HG03469 (cell line): ENCODE results near the gene WDR18.

Source experiments
- ATAC-seq: cut with Tn5 transposase; IDR thresholded peaks from one replicate; pipeline ENCODE4 v1.9.1; 2021; ENCODE audit warnings: mild to moderate bottlenecking, moderate library complexity, moderate number of reproducible peaks; ENCODE audit not compliant: unreplicated experiment

WDR18 gene, protein sequence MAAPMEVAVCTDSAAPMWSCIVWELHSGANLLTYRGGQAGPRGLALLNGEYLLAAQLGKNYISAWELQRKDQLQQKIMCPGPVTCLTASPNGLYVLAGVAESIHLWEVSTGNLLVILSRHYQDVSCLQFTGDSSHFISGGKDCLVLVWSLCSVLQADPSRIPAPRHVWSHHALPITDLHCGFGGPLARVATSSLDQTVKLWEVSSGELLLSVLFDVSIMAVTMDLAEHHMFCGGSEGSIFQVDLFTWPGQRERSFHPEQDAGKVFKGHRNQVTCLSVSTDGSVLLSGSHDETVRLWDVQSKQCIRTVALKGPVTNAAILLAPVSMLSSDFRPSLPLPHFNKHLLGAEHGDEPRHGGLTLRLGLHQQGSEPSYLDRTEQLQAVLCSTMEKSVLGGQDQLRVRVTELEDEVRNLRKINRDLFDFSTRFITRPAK

DNA sequence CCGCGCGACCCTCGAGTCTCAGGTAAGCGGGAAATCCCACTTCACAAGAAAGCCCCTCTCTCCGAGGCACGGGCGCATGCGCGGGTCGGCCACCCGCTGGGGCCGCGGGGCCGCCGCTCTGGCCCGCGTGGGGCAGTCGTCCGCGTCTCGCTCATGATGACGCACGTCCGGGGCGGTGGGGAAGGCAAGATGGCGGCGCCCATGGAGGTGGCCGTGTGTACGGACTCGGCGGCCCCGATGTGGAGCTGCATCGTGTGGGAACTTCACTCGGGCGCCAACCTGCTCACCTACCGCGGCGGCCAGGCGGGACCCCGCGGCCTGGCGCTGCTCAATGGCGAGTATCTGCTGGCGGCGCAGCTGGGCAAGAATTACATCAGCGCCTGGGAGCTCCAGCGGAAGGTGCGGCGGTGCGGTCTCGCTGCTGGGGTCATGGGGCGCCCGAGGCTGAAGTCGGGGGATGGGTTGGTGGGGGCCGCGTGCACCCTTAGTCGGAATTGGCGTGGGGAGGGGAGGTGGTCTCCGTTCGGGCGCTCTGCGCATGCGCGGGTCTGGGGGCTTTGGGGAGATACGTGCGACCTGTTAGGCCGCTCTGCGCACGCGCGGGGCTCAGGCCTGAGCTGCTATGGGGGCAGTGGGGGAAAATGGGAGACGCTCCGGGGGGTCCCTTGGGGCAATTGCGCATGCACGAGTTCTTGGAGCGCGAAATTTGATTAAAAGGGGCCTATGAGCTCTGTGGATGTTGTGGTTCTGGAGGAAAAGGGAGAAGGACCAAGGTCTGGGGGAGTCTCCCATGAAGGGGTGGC lies at the start of gene WDR18:
Gene WDR18, plus strand, starts transcription at position 181 of the 803 bp plus-strand sequence. Its CDS starts 9 bp downstream, at position 190.
- ATAC-seq, result peak; percentile 52

DNA sequence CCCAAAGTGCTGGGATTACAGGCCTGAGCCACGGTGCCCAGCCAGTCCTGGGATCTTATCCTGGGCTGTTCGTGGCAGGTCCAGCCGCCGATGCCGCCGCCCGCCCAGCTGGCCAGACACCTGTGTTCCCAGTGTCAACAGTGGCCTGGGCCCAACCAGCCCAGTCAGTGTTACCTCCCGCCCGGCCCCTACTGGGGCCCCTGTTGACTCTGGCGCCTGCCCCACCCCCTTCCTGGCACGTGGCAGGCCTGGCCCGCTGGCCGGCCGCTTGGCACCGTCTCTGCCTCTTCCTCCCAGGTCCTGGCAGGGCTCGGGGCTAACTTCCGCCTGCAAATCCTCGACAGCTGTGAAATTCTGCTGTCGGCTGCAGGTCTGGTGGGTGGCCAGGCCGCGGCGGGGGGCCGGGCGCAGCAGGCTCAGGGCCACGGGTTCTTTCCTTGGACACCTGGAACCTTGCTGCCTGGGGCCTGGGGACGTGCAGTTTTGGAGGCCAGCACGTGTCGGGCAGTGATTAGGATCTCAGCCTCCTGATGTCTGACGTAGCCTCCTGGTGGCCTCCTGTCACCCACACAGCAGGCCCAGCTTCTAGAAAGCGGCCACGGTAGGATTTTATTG lies 49.2 kb upstream of the WDR18 start:
- ATAC-seq, result no peak

DNA sequence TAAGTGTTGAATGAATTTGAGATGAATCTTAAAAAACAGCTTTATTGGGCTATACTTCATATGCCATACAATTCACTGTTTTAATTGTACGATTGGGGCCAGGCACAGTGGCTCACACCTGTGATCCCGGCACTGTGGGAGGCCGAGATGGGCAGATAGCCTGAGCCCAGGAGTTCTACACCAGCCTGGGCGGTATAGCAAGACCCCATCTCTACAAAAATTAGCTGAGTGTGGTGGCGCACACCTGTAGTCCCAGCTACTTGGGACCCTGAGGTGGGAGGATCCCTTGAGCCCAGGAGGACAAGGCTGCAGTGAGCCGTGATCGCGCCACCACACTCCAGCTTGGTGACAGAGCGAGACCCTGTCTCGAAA lies 48.0 kb upstream of the WDR18 start:
- no peak for ATAC-seq

DNA sequence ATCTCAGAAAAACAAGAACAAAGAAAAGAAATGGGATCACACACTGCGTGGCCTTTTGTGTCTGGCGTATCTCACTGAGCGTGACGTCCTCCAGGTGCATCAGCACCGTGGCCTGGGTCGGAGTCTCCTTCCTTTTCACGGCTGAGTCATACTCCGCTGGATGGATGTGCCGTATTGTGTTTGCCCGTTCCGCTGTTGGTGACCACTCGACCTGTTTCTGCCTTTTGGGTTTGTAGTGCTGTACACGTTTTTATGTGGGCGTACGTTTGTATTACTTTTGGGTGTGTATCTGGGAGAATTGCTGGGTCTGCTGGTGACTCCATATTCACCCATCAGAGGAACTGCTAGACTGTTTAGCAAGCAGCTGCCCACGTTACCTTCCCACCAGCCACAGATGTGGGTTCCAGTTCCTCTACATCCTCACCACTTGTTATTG lies 46.9 kb upstream of the WDR18 start:
- ATAC-seq, result no peak

DNA sequence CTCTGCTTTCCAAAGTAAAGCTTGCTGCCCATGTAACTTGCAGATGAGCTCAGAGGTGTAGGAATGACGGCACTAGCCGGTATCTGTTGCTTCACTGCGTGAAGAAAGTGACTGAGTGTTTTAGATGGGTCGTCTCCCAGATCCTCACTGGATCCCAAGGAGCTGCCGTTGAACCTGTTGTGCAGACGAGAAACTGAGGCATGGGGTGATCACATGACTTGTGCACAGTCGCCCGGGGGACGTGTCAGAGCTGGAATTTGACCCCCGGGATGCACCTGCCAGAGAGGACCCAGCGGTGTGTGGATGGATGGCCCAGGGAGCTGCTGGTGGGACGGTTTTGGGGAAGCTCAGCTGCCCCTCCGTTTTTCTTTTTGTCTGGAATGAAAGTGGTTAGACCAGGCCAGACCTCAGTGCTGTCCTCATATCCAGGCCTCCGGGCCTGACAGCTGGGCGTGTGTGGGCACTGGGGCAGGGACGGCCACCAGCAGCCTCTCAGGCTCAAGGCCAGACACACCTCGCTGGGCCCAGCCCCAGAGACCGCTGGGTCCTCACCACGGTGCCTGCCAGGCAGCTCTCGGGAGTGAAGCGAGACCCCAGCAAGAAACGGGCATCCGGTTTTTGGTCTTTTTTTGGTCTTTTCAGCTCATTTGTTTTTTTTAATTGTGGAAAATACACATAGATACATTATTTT lies 45.8 kb upstream of the WDR18 start:
- ATAC-seq, result no peak

DNA sequence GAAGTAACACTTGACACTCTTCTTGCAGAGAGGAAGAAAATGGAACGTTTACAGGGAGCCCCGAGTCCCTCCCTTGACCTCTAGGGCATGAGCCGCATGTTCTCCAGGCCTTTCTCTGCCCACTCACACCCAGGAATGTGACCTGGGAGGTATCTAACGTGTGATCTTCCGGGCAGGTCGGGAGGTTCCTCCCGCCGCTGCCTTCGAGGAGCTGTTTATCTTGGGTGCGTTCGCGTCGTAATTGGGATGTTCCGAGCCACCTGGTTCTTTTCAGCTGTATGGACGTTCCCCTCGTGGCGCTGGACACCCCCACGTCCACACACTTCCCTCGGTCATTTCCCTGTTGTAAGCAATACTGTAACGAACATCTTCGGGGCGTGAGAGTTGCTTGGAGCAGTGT lies 44.7 kb upstream of the WDR18 start:
- no peak for ATAC-seq

DNA sequence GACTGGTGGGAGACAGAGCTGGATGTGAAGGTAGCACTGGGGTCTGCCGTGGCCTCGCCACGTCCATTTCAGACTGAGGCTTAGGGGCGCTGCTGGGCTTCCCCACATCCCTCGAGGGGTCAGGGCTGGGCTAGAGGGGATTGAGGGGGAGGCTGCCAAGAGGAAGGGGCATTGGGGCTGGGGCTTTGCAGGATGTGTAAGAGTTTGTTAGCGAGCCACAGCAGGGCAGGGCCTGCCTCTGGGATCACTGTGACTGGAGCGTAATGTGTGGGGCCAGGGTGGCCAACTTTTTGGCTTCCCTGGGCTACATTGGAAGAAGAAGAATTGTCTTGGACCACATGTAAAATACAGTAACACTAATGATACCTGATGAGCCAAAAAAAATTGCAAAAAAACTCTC lies 44.2 kb upstream of the WDR18 start:
- no peak for ATAC-seq

DNA sequence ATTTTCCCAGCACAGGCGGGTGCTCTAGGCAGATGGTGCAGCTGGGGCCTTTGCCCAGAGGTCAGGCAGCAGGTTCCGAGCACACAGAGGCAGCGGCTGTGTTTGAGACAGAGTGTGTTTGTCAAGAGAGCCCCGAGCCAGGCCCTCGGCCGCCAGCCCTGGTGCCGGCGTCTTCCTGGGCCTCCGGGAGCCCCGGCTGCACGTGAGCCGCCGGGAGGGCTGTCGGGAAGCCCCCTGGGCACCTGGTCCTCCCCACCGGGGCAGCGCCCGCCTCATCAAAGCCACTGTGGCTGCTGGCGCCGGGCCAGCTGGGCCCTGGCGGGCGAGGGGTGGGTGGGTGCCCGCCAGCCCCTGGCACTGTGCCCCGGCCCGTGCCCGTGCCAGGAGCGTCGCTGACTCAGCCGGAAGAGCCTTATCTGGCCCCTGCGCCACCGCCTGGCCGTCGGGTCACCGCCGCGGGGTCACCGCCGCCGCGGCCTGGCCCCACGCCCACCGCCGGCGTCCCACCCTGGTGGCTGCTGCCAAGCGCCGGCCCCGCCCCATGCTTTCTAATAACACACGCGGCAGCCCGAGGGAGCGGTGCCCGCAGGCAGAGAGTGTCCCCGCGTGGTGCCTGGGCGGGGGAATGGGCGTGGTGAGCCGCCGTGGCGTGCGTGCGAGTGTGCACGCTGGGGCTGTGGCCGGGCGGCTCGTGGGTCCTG lies 43.4 kb upstream of the WDR18 start:
- peak; percentile 37 for ATAC-seq

DNA sequence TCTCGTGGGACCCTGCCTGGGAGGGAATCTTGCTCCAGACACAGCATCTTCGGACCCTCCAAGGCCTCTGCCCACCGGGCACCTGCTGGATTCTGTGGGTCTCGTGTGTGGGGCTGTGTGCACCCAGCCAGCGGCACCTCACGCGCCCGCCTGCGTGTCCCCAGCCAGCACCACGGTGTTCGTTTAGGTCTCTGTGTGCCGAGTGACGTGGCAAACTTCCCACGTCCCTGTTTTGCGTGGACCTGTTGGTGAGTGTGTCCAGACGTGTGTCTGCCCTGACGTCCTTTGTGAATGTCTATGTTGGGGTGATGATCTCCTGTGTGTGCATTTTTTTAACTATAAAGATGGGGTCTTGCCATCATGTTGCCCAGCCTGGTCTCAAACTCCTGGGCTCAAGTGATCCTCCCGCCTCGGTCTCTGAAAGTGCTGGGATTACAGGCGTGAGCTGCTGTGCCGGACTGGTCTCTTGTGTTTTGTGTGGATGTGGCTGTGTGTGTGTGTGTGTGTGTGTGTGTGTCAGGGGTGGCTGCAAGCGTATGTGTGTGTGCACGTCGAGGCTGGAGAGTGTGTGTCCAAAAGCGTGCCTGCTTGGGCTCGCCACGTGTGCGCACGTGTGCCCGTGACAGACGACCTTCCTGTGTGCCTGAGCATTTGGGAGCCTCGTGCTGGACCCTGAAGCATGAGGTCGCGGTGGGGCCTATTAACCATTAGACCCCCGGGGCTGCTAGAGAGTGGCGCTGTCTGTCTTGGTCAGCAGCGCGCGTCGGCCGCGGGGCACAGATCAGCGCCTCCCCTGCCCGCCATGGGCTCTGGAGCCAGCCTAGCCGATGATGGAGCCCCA lies 42.6 kb upstream of the WDR18 start:
- ATAC-seq, result peak; percentile 10

DNA sequence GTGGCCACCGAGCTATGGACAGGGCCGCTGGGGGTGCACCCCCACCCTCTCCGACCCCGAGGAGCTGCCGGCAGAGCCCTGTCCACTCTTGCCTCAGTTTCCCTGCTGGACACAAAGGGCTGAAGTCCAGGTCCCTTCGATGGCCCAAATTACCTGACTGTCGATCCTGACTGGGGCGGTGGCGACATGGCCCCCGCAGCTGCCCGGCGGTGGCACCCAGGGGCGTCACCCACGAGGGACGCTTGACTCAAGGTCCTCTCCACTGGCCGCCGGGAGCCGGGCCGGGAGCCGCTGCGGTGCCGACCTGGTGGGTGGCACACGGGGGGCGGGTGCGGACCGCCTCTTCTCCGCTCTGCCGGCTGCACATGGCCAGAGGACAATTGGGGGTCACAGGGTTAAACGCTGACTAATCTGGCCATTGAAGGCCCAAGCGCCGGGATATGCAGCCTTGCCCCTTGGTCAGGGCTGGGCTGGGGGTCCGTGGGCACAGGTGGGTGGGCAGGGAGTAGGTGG lies 42.0 kb upstream of the WDR18 start:
- ATAC-seq, result no peak

DNA sequence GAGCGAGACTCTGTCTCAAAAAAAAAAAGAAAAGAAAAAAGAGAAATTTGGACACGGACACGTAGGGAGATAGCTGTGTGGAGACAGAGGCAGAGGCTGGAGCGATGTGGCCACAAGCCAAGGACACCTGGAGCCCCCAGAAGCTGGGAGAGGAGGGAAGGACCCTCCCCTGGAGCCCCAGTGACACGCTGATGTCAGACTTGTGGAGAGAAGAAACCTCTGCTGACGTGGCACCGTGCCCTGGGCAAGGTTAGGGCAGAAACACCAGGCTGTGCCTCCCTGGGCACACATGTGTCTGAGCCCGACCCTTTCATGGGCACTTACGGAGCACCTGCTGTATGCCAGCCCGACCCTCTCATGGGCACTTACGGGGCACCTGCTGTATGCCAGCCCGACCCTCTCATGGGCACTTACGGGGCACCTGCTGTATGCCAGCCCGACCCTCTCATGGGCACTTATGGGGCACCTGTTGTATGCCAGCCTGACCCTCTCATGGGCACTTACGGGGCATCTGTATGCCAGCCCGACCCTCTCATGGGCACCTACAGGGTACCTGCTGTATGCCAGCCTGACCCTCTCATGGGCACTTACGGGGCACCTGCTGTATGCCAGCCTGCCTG lies 40.5 kb upstream of the WDR18 start:
- no peak for ATAC-seq

DNA sequence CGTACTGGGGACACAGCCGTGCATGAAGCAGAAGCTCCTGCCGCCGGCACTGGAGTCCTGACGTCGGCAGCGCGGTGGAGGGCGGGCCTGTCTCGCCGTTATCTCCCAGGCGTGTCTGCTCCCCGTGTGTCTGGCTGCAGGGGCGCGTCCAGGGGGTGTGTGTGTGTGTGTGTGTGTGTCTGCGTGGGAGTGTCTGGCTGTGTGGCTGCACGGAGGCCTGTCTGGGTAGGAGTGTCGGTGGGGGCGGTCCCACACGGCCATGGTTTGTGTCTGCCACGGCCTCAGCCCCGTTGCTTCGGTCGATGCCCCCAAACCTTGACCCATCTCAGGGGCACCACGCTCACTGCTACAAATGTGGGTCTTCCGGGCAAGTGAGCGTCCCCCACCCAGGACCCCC lies 40.0 kb upstream of the WDR18 start:
- no peak for ATAC-seq

DNA sequence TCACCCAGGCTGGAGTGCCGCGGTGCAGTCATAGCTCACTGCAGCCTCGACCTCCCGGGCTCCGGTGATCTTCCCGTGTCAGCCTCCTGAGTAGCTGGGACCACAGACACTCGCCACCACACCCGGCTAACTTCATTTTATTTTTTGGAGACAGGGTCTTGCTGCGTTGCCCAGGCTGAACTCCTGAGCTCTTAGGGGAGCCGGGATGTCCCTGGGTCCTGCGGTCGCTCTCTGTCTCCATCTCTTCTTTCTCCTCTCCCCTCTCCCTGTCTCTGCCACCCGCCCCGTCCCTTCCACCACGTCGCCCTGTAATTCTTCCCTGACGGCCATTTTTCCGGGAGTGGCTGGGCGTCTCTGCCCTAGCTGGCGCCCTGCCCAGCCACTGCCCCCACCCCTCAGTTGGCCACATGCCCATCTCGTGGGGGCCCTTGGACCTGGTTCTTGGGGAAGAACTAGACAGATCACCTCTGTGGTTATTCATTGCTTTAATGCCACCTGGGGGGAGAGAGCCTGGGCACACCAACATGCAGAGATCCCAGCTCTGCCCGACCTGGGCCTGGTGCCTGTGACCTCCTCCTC lies 39.4 kb upstream of the WDR18 start:
- no peak for ATAC-seq

DNA sequence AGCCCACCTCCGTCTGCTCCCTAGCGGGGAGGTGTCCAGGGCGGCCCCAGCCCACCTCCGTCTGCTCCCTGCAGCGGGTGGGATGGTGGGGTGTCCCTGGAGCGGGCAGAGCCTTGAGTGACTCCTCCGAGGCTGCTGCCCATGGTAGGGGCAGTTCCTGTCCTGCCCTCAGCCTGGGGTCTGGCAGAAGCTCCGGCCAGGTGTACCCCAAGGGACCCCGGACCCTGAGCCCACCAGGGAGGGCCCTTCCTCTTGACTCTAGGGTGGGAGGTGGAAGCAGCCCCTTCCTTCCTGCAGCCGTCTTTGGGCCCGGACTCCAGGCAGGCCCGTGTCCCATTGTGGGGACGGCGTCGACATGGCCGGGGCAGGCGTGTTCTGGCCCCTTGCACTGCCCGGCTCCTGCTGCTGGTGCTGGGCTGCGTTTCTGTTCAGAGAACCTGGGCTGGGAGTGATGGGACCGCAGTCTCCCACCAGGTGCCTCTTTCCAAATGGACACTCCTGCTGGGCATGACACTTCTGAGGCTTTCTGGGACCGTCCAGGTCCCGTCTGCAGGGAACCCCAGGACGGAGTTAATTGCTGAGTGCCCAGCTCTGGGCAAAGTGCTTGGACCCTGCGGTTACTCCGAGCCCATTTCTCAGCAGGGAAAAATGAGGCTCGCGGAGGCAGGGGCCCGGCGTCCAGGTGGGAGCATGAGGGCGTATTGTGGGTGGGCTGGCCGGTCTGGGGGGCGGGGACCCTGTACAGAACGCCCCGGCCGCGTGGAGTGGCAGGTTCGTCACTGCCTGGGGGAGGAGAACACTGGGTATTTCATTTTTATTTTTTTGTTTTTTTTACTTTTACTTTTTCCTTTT lies 38.5 kb upstream of the WDR18 start:
- no peak for ATAC-seq

DNA sequence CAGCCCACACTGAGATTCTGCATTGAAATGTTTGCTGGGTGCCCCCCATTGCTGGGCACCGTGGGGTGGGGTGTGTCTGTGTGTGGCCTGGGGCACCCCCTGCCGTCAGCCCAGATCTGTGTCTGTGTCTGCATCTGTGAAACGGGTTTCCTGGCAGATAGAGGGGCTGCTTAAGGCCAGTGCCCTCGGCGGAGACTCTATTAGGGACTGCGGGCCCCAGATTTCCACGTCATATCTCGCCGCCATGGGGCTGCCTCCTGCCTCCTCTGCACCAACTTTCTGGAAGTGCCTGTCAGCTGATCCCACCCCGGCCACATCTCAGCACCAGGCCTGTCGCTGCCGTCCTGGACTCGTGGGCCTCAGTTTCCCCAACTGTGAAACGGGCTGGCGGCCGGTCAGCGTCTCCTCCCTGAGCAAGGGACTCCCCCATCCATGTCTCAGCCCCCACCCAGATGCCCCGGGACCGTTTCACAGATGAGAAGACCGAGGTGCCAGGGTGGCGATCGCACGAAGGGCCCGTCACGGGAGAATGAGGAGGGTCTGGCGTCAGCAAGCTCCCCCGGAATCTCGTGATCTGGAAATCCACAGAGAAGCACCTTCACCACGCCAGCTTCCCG lies 36.9 kb upstream of the WDR18 start:
- no peak for ATAC-seq

DNA sequence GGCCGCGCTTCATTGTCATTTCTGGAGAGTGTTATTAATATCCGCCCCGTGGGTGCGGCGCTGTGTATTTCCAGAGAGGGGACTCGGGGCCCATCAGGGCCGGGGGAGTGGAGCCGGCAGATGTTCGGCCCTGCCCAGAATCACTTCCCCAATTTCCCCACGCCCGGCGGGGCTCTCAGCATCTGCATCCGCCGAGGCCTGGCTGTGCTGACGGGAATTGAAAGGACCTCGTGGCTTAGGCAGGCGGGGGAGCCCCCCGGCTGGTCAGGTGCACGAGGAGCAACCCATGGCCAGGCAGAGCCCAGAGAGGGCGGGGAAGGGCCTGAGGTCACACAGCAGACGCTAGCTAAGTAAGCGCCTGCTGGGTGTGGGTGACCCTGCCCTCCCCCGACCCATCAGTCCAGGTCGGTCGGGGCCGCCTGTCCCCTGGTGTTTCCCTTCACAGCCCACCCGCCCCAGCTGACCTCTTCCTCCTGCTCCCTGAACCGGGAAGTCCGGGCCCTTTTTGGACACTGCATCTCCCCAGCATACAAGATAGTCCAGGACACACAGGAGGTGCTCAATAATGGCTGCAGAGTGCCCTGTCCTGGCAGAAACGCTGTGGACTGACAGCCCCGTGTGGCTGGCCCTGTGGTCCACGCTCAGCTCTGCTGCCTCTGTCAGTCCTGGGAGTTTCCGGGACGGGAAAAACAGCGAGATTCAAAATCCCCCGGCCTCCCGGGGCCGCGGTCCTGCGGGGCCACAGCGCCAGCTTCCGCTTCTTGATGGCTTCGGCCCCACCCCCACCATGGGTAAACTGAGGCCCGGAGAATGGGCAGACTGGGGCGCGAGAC lies 36.2 kb upstream of the WDR18 start:
- peak; percentile 38 for ATAC-seq
